Upper lobe of right lung (tissue), 1 donor: ENCODE results near the gene TMEM272. TPM values are rescaled to one million over a fixed set of nuclear protein-coding genes. Genes with fewer than 3 reads are reported as not detected.

Experiments
- ATAC-seq: fragments of 200-7000 bp; cut with Tn5 transposase; one replicate; pipeline ENCODE4 v1.9.1; 2020; ENCODE audit warnings: mild to moderate bottlenecking, moderate library complexity
- DNase-seq: peaks from one replicate; pipeline ENCODE4 v3.0.0-alpha.2; 2020
- H3K27ac ChIP-seq: fragments of 200-600 bp; one replicate; pipeline ENCODE4 v1.8.0; 2022
- H3K27me3 ChIP-seq: fragments of 200-600 bp; one replicate; pipeline ENCODE4 v1.8.0; 2022; ENCODE audit warnings: mild to moderate bottlenecking
- H3K36me3 ChIP-seq: fragments of 200-600 bp; one replicate; pipeline ENCODE4 v1.8.0; 2022
- H3K4me1 ChIP-seq: fragments of 200-600 bp; one replicate; pipeline ENCODE4 v1.8.0; 2022
- H3K4me3 ChIP-seq: fragments of 200-600 bp; one replicate; pipeline ENCODE4 v1.8.0; 2022; ENCODE audit warnings: mild to moderate bottlenecking
- H3K9me3 ChIP-seq: fragments of 200-600 bp; one replicate; pipeline ENCODE4 v1.8.0; 2022
- intact Hi-C: fragments of 100-400 bp; cut with DNase I; formaldehyde crosslinking; loops from one replicate; pipeline ENCODE4 v1.11.0; 2022
- total RNA-seq: library from RNA; stranded (reverse); fragmentation: NEBNext Ultra II Directional; extraction: Animal tissue kit (Norgen Biotek cat#: 25700); gene quantifications from one replicate; pipeline ENCODE4 v1.2.1, GENCODE V29; 2021
- TF ChIP-seq, protein P1 (sequence below): fragments of 200-600 bp; IDR thresholded peaks from one replicate; pipeline ENCODE4 v1.8.0; 2022; ENCODE audit warnings: antibody characterized with exemption
- donor health status: DM: no; HTN: yes; CAD: no; lungs with severe emphysema.

TMEM272 gene
- total RNA-seq, 1 donor from 2014 or later: not detected

DNA sequence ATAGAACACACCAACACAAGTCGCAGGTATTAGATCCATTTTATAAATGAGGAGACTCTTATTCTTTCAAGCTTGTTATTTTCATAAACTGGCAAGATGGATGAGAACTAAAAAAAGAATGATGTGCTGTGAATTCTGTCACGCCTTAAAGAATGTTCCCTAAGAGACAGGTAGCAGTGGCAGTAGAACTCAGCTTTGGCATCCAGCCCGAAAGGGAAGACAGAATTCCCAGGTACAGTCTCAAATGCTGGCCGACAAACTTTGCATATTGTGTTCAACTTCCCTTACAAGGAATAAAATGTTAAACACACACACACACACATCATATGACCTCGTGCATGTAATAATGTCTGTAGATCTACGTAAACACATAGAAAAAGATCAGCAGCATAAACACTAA lies 3.2 kb downstream of the TMEM272 start:
- Histone ChIP-seq H3K4me3 (no peak overlapping the region), H3K27ac (no peak overlapping the region), H3K36me3 (no peaks in the 10 kb centered on the region), H3K27me3 (no peaks in the 10 kb centered on the region), H3K4me1 (peaks cover 6% of the 10 kb centered on the region), H3K9me3 (no peaks in the 10 kb centered on the region)
- intact Hi-C loops: no loop called here
- ATAC-seq: no peak
- DNase-seq: no peak
- TF ChIP-seq, protein P1, sequence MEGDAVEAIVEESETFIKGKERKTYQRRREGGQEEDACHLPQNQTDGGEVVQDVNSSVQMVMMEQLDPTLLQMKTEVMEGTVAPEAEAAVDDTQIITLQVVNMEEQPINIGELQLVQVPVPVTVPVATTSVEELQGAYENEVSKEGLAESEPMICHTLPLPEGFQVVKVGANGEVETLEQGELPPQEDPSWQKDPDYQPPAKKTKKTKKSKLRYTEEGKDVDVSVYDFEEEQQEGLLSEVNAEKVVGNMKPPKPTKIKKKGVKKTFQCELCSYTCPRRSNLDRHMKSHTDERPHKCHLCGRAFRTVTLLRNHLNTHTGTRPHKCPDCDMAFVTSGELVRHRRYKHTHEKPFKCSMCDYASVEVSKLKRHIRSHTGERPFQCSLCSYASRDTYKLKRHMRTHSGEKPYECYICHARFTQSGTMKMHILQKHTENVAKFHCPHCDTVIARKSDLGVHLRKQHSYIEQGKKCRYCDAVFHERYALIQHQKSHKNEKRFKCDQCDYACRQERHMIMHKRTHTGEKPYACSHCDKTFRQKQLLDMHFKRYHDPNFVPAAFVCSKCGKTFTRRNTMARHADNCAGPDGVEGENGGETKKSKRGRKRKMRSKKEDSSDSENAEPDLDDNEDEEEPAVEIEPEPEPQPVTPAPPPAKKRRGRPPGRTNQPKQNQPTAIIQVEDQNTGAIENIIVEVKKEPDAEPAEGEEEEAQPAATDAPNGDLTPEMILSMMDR: no peak

DNA sequence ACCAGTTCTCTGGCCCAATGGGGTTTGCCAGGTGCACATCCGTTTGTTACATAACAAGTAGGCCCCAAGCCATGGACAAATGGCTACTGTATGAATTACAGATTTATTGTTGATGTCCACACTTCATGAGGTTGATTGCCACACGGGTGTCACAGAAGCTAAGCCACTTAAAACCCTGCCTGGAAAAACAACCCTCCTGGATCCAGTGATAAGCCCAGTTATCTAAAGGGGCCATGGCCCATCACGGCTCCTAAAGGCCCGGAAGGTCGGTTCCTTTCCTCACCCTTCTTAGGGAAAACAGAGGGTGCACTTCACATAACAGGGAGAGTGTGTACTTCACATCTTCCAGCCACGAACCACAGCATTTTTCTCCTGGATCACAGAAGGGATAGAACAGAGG lies 4.1 kb downstream of the TMEM272 start:
- peaks cover 6% of the 10 kb centered on the region for H3K4me1 ChIP-seq
- H3K9me3 ChIP-seq: no peaks in the 10 kb centered on the region
- no peak for ATAC-seq
- no peak overlapping the region for H3K27ac ChIP-seq
- H3K36me3 ChIP-seq: no peaks in the 10 kb centered on the region
- no peak for DNase-seq
- no peaks in the 10 kb centered on the region for H3K27me3 ChIP-seq
- H3K4me3 ChIP-seq: no peak overlapping the region
- intact Hi-C loops: no loop called here
- TF ChIP-seq, protein P1: no peak

DNA sequence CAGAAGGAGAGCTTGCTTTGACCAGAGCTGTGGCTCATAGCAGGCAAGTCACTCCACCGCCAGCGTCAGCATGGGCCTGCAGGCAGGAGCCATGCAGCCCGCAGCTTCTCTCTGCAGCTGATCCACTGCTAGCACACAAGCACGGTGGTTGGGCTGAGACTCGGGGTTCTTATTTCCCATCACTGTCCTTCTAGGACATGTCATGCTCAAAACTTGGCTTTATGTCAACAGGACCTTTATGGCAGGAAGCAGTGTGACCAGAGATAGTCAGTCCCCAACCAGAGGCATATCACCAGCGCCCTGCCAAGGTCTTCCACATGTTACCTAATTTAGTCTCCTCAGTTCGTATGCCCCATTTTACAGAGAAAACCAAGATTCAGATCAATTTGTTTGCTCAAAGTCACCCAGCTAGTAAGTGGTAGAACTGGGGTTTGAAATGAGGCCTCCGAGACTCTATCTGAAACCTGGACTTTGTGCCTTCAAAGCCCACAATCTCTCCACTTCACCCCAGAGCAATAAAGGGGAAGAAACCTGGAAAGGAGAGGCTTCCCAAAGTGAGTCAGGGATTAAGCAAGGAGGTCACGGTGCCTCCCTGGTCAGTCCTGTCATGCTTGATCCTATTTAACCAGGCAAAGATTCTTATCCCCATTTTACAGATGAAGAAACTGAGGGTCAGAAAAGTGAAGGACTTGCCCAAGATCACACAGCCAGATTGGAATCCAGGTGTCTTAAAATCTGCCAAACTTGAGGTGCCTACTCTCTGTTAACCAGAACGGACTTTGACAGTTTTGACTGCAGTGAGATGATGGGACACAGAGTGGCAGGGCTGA lies 5.1 kb downstream of the TMEM272 start:
- TF ChIP-seq, protein P1: no peak
- no peaks in the 10 kb centered on the region for H3K9me3 ChIP-seq
- DNase-seq: no peak
- intact Hi-C loops: no loop called here
- peaks cover under 1% of the 10 kb centered on the region for H3K4me1 ChIP-seq
- H3K27me3 ChIP-seq: no peaks in the 10 kb centered on the region
- no peak overlapping the region for H3K4me3 ChIP-seq
- ATAC-seq: no peak
- H3K27ac ChIP-seq: no peak overlapping the region
- H3K36me3 ChIP-seq: no peaks in the 10 kb centered on the region

DNA sequence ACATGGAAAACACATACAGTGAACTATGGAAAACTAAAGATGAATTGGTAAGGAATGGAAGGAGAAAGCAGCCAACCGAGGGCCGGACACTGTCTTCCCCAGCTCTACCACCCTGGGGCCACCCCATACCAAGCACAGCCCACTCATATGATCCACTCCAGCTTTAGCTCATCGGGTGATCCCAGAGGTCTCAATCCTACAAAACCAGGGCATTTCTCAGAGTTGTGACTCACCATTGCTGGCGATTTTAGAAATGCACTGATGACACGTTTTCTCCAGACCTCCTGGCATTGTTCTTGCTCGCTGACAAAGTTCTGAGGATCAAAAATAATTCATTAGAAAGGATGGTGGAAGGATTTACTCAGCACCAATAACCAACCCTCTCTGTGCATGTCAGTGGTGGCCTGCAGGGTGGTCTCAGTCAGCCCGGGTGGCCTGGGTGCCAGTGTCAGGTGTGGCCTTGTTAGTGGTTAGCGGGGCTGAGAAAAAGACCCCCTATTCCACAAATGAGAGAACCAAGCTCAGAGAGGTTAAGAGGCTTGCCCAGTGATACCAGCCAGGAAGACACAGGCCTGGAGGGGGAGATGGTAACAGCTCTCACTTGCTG lies 6.6 kb downstream of the TMEM272 start:
- DNase-seq (no peak), ATAC-seq (no peak)
- Histone ChIP-seq H3K27me3 (no peaks in the 10 kb centered on the region), H3K9me3 (no peaks in the 10 kb centered on the region), H3K27ac (no peak overlapping the region), H3K36me3 (no peaks in the 10 kb centered on the region), H3K4me1 (no peaks in the 10 kb centered on the region), H3K4me3 (no peak overlapping the region)
- TF ChIP-seq, protein P1: no peak
- intact Hi-C loops: no loop called here

DNA sequence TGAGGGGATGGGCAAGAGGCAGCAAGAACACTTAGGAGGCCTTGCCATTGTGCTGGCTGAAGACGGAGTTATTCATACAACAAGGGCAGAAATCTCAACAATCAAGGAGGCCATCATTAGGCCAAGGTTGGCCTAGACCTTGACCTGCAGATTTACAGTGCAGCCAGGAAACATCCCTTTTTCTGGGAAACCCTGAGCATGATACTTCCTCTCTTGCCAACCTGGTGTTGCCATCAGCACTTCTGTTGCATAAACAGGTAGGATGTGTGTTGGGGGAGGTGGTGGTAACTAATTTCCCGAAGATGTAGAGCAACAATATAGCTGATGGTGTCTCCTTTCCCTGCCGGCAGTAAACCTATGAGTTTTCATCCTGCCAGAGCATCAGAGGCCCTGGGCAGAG lies 8.0 kb downstream of the TMEM272 start:
- no peaks in the 10 kb centered on the region for H3K27me3 ChIP-seq
- ATAC-seq (peak; percentile 22), DNase-seq (no peak)
- H3K4me1 ChIP-seq: no peaks in the 10 kb centered on the region
- no peak overlapping the region for H3K4me3 ChIP-seq
- TF ChIP-seq, protein P1: no peak
- no peak overlapping the region for H3K27ac ChIP-seq
- intact Hi-C loops: no loop called here
- no peaks in the 10 kb centered on the region for H3K9me3 ChIP-seq
- H3K36me3 ChIP-seq: no peaks in the 10 kb centered on the region
